HepG2 (cell line): ENCODE data around the gene SOAT2. TPM values are rescaled to one million over a fixed set of nuclear protein-coding genes. Genes with fewer than 3 reads are reported as not detected.

Source experiments
- GATAD2A ChIP-seq: IDR thresholded peaks from 2 replicates; pipeline ENCODE4 v1.6.1; 2016
- GLMP ChIP-seq: sonication (generic); formaldehyde crosslinking; IDR thresholded peaks from 2 replicates; pipeline ENCODE4 v1.9.0; 2021; ENCODE audit warnings: missing genetic modification reagents, mild to moderate bottlenecking, borderline replicate concordance
- HES4 ChIP-seq: sonication (generic); formaldehyde crosslinking; IDR thresholded peaks from 2 replicates; pipeline ENCODE4 v1.9.0; 2021; ENCODE audit warnings: mild to moderate bottlenecking, missing genetic modification reagents, borderline replicate concordance
- HHEX ChIP-seq: IDR thresholded peaks from 2 replicates; pipeline ENCODE4 v1.6.1; 2016; ENCODE audit warnings: control low read depth
- KIAA2018 ChIP-seq: sonication (generic); formaldehyde crosslinking; IDR thresholded peaks from 2 replicates; pipeline ENCODE4 v1.5.0; 2020; ENCODE audit warnings: mild to moderate bottlenecking, missing genetic modification reagents, borderline replicate concordance
- MAFG ChIP-seq: sonication (generic); formaldehyde crosslinking; IDR thresholded peaks from 2 replicates; pipeline ENCODE4 v1.5.1; 2020; ENCODE audit warnings: mild to moderate bottlenecking, missing genetic modification reagents
- PRMT3 ChIP-seq: sonication (generic); formaldehyde crosslinking; IDR thresholded peaks from 2 replicates; pipeline ENCODE4 v1.8.1; 2022; ENCODE audit warnings: low read depth, mild to moderate bottlenecking, moderate library complexity, missing genetic modification reagents, borderline replicate concordance
- PRPF4 ChIP-seq: fragments of 200-400 bp; formaldehyde crosslinking; IDR thresholded peaks from 2 replicates; pipeline ENCODE4 v1.6.1; 2016; ENCODE audit warnings: low read length, low read depth; ENCODE audit not compliant: poor library complexity, severe bottlenecking
- TMF1 ChIP-seq: sonication (generic); formaldehyde crosslinking; IDR thresholded peaks from 2 replicates; pipeline ENCODE4 v1.8.1; 2022; ENCODE audit warnings: low read depth, missing genetic modification reagents
- ZBTB37 ChIP-seq: sonication (generic); formaldehyde crosslinking; IDR thresholded peaks from 2 replicates; pipeline ENCODE4 v1.4.0; 2020; ENCODE audit warnings: mild to moderate bottlenecking, missing genetic modification reagents
- ZNF550 ChIP-seq: sonication (generic); formaldehyde crosslinking; IDR thresholded peaks from 2 replicates; pipeline ENCODE4 v1.4.0; 2020; ENCODE audit warnings: mild to moderate bottlenecking, missing genetic modification reagents, borderline replicate concordance
- ZNF784 ChIP-seq: sonication (generic); formaldehyde crosslinking; IDR thresholded peaks from 2 replicates; pipeline ENCODE4 v1.5.1; 2020; ENCODE audit warnings: missing genetic modification reagents, mild to moderate bottlenecking, borderline replicate concordance
- ZSCAN31 ChIP-seq: sonication (generic); formaldehyde crosslinking; IDR thresholded peaks from 2 replicates; pipeline ENCODE4 v1.5.0; 2020; ENCODE audit warnings: low read depth, mild to moderate bottlenecking, missing genetic modification reagents
- ZXDC ChIP-seq: sonication (generic); formaldehyde crosslinking; IDR thresholded peaks from 2 replicates; pipeline ENCODE4 v1.5.0; 2020; ENCODE audit warnings: mild to moderate bottlenecking, missing genetic modification reagents
- polyA plus RNA-seq, 8 experiments: library from polyadenylated mRNA; depleted of rRNA in 3 of 8; stranded (reverse) in 7 of 8; unstranded in 1 of 8; fragments of >200 nt; fragmentation: Illumina TruSeq in 4 of 8; extraction: Trizol in 4 of 8; gene quantifications; 2 replicates each; pipeline versions ENCODE4 v1.2.1 to v1.2.3, GENCODE V29; 2011 to 2016; ENCODE audit warnings: low read depth in 4 of 8, missing spikeins in 1 of 8, mixed read lengths in 1 of 8; ENCODE audit not compliant: insufficient read depth in 1 of 8
- total RNA-seq, 5 experiments: library from RNA; depleted of rRNA; stranded (reverse); fragments of >200 nt; fragmentation: Illumina TruSeq; extraction: Trizol; gene quantifications; 2 replicates each; pipeline ENCODE4 v1.2.3, GENCODE V29; 2016; ENCODE audit warnings: low read depth in 1 of 5

SOAT2 gene
- total and polyA plus RNA-seq, 2 of the 13 experiments (the other 11 are each of a cell fraction or from before 2014, with no cell fraction given): 14.9 to 108 TPM

- TF ChIP-seq KIAA2018: no peak
- no peak for TF ChIP-seq PRPF4
- TF ChIP-seq HES4: no peak
- TF ChIP-seq ZNF550 (CRISPR knock-in tag): no peak
- TF ChIP-seq GLMP (CRISPR knock-in tag): no peak
- no peak for TF ChIP-seq HHEX (CRISPR knock-in tag)
- peak; percentile 87 for TF ChIP-seq ZBTB37
- no peak for TF ChIP-seq ZXDC (CRISPR knock-in tag)
- TF ChIP-seq TMF1 (CRISPR knock-in tag): no peak
- TF ChIP-seq PRMT3 (CRISPR knock-in tag): no peak
- no peak for TF ChIP-seq MAFG
- TF ChIP-seq ZNF784 (CRISPR knock-in tag): no peak
- no peak for TF ChIP-seq ZSCAN31
- peak; percentile 84 for TF ChIP-seq GATAD2A
Observed at GRCh38 chr12:53061404-53062010, 41.8 kb upstream of the SOAT2 start (continued).
